Neural cell (in vitro differentiated cells): ENCODE results near the gene PARP8. TPM values are rescaled to one million over a fixed set of nuclear protein-coding genes. Genes with fewer than 3 reads are reported as not detected.

ENCODE experiments used
- H2AFZ ChIP-seq: fragments of 200-600, 300-800 bp; sonication (generic), shearing (Covaris generic); 2 replicates; pipeline ENCODE4 v1.6.0; 2014; ENCODE audit warnings: low read depth, mild to moderate bottlenecking, antibody characterized with exemption, low read length, moderate library complexity
- H3F3A ChIP-seq: fragments of 200-600 bp; shearing (Covaris generic); 2 replicates; pipeline ENCODE4 v1.6.1; 2016; ENCODE audit warnings: mild to moderate bottlenecking, moderate library complexity, mixed read lengths, antibody characterized with exemption, low read length; ENCODE audit not compliant: insufficient read depth, poor library complexity, severe bottlenecking
- H3K27ac ChIP-seq: fragments of 200-600, 300-800 bp; sonication (generic), shearing (Covaris generic); 2 replicates; pipeline ENCODE4 v1.5.1; 2014; ENCODE audit warnings: mild to moderate bottlenecking, low read length, moderate library complexity
- H3K27me3 ChIP-seq: fragments of 300-800, 200-600 bp; sonication (generic), shearing (Covaris generic); 2 replicates; pipeline ENCODE4 v1.6.0; 2014; ENCODE audit warnings: mild to moderate bottlenecking, low read depth, low read length, moderate library complexity; ENCODE audit not compliant: insufficient read depth
- H3K36me3 ChIP-seq: fragments of 300-800, 200-600 bp; sonication (generic), shearing (Covaris generic); 2 replicates; pipeline ENCODE4 v1.5.1; 2014; ENCODE audit warnings: mild to moderate bottlenecking, antibody characterized with exemption, low read length, moderate library complexity; ENCODE audit not compliant: insufficient read depth
- H3K4me2 ChIP-seq: fragments of 300-800, 200-600 bp; sonication (generic), shearing (Covaris generic); 2 replicates; pipeline ENCODE4 v1.6.0; 2014; ENCODE audit warnings: mild to moderate bottlenecking, low read length
- H3K4me3 ChIP-seq: fragments of 300-800, 200-600 bp; sonication (generic), shearing (Covaris generic); 2 replicates; pipeline ENCODE4 v1.5.1; 2014; ENCODE audit warnings: mild to moderate bottlenecking, low read length, moderate library complexity
- H3K79me2 ChIP-seq: fragments of 200-600 bp; shearing (Covaris generic); replicated peaks from 2 replicates; pipeline ENCODE4 v1.6.0; 2014; ENCODE audit warnings: mild to moderate bottlenecking, low read length, moderate library complexity; ENCODE audit not compliant: insufficient read depth
- H3K9ac ChIP-seq: fragments of 300-800, 200-600 bp; sonication (generic), shearing (Covaris generic); 2 replicates; pipeline ENCODE4 v1.6.1; 2016; ENCODE audit warnings: mild to moderate bottlenecking, low read length, mixed read lengths
- H3K9me2 ChIP-seq: fragments of 200-600 bp; shearing (Covaris generic); 2 replicates; pipeline ENCODE4 v1.6.1; 2016; ENCODE audit warnings: mild to moderate bottlenecking, low read length, mixed read lengths; ENCODE audit not compliant: insufficient read depth
- H3K9me3 ChIP-seq: fragments of 200-600, 300-800 bp; sonication (generic), shearing (Covaris generic); 2 replicates; pipeline ENCODE4 v1.6.1; 2016; ENCODE audit warnings: mild to moderate bottlenecking, mixed run types, low read length, moderate library complexity, mixed read lengths
- H4K20me1 ChIP-seq: fragments of 200-600 bp; shearing (Covaris generic); 2 replicates; pipeline ENCODE4 v1.6.1; 2016; ENCODE audit warnings: mild to moderate bottlenecking, mixed run types; ENCODE audit not compliant: insufficient read depth
- CTCF ChIP-seq: fragments of 450-650 bp; IDR thresholded peaks from 2 replicates; pipeline ENCODE4 v1.5.1; 2014; ENCODE audit warnings: antibody characterized with exemption, mild to moderate bottlenecking, moderate library complexity; ENCODE audit not compliant: poor library complexity, severe bottlenecking
- EP300 ChIP-seq: fragments of 450-650 bp; conservative IDR thresholded peaks from 2 replicates; pipeline ENCODE4 v1.6.1; 2014; ENCODE audit warnings: antibody characterized with exemption, mild to moderate bottlenecking, moderate library complexity; ENCODE audit not compliant: poor library complexity, severe bottlenecking
- EZH2 ChIP-seq: fragments of 200-600, 300-800 bp; shearing (Covaris generic), sonication (generic); IDR thresholded peaks from 2 replicates; pipeline ENCODE4 v1.6.1; 2014; ENCODE audit warnings: antibody characterized with exemption, low read length, borderline replicate concordance, mild to moderate bottlenecking; ENCODE audit not compliant: insufficient read depth, poor library complexity, severe bottlenecking
- MXI1 ChIP-seq: fragments of 450-650 bp; conservative IDR thresholded peaks from 2 replicates; pipeline ENCODE4 v1.6.1; 2014; ENCODE audit warnings: antibody characterized with exemption, mild to moderate bottlenecking; ENCODE audit not compliant: poor library complexity, severe bottlenecking
- POLR2AphosphoS5 ChIP-seq: IDR thresholded peaks from 2 replicates; pipeline ENCODE4 v1.6.1; 2012
- RAD21 ChIP-seq: fragments of 450-650 bp; conservative IDR thresholded peaks from 2 replicates; pipeline ENCODE4 v1.6.1; 2014; ENCODE audit warnings: antibody characterized with exemption, mild to moderate bottlenecking, moderate library complexity
- REST ChIP-seq: IDR thresholded peaks from 2 replicates; pipeline ENCODE4 v1.6.1; 2012; ENCODE audit warnings: borderline replicate concordance
- SMC3 ChIP-seq: fragments of 450-650 bp; conservative IDR thresholded peaks from 2 replicates; pipeline ENCODE4 v1.6.1; 2014; ENCODE audit warnings: antibody characterized with exemption, mild to moderate bottlenecking, moderate library complexity; ENCODE audit not compliant: poor library complexity
- TAF1 ChIP-seq: IDR thresholded peaks from 2 replicates; pipeline ENCODE4 v1.6.1; 2012; ENCODE audit warnings: low read depth
- polyA plus RNA-seq: library from polyadenylated mRNA; depleted of rRNA; stranded (reverse); fragments of >200 nt; gene quantifications from 2 replicates; pipeline ENCODE4 v1.2.3, GENCODE V29; 2014

The PARP8 gene
- polyA plus RNA-seq, 1 donor from 2014 or later: 29.9 TPM

- H3K4me3 ChIP-seq: no peak overlapping the region
These were observed 166.3 kb downstream of the PARP8 start for GRCh38 chr5:50832657-50833284.

GRCh38 chr5:50836356-50836755, 169.9 kb downstream of the PARP8 start:
- no peak overlapping the region for H3K27ac ChIP-seq
- H3K4me2 ChIP-seq: no peak overlapping the region
- H2AFZ ChIP-seq: no peak overlapping the region
- H4K20me1 ChIP-seq: no peaks in the 10 kb centered on the region
- TF ChIP-seq SMC3 (no peak), RAD21 (no peak), EP300 (no peak), POLR2AphosphoS5 (no peak), CTCF (no peak), MXI1 (no peak), EZH2 (no peak), TAF1 (no peak), REST (no peak)
- no peaks in the 10 kb centered on the region for H3K36me3 ChIP-seq
- no peaks in the 10 kb centered on the region for H3K9me2 ChIP-seq
- no peaks in the 10 kb centered on the region for H3K27me3 ChIP-seq
- H3K79me2 ChIP-seq: no peaks in the 10 kb centered on the region
- no peak overlapping the region for H3K9ac ChIP-seq
- H3F3A ChIP-seq: no peaks in the 10 kb centered on the region
- no peaks in the 10 kb centered on the region for H3K9me3 ChIP-seq
- no peak overlapping the region for H3K4me3 ChIP-seq

More at GRCh38 chr5:50832657-50833284, 166.3 kb downstream of the PARP8 start:
- Histone ChIP-seq H3K9me3 (no peaks in the 10 kb centered on the region), H2AFZ (no peak overlapping the region), H3K27ac (no peak overlapping the region), H3K9me2 (no peaks in the 10 kb centered on the region), H3K27me3 (no peaks in the 10 kb centered on the region), H3K9ac (no peak overlapping the region), H3K36me3 (no peaks in the 10 kb centered on the region), H3K4me2 (no peak overlapping the region), H4K20me1 (no peaks in the 10 kb centered on the region), H3F3A (no peaks in the 10 kb centered on the region), H3K79me2 (no peaks in the 10 kb centered on the region)
- no peak for TF ChIP-seq MXI1
- TF ChIP-seq TAF1: no peak
- no peak for TF ChIP-seq REST
